Stimulated activated CD4-positive, alpha-beta T cell treated with anti-CD3 and anti-CD28 coated beads, Interleukin-2, amount 100 ng/mL, for 48 hours (primary cell): ENCODE measurements around the gene NOL4L.
"Not testable (repeated sequence)": the region's sequence is repeated elsewhere in the genome, so short reads cannot be mapped to it uniquely, and the experiment has no call there.

Source experiments
- DNase-seq, 2 donors: peaks; one replicate each; pipeline ENCODE4 v3.0.0-alpha.2; 2020

The NOL4L gene

DNA sequence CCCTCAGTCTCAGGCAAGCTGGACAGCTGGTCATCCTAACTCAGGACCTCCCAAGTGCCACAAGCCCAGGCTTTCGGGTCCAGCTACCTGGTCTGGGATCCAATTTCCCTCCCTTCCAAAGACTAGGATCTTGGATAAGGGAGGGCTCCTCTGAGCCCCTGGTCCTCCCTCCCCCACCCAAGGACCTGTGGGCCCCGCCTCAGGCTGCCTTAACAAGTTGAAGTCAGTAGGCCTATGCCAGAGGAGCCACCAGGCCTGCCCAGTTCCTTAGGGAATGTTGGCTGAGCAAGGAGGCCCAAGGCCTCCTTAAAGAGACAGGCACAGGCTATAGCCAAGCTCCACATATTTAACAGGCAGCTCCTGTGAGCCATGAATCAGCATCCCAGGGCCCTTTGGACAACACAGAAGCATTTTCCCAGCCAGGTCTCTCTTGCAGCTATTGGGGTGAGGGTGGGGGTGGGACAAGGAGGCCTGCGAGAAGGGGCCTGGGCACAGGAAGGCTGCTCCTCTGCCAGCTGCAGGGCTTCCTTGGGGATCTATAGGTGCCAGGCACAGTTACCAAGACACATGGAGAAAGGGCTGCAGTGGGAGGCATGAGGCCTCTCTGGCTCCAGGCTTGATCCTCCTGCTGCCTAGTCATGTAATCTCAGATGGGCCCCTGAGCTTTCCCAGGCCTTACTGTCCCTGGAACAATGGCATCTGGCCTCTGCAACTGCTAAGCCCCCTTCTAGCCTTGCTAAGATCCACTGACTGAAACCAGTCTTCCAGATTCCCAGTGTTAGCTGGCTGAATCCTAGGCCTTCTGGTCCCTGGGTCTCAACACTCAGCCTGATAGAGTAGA, 27.4 kb upstream of the NOL4L start:
- DNase-seq, result no peak

DNA sequence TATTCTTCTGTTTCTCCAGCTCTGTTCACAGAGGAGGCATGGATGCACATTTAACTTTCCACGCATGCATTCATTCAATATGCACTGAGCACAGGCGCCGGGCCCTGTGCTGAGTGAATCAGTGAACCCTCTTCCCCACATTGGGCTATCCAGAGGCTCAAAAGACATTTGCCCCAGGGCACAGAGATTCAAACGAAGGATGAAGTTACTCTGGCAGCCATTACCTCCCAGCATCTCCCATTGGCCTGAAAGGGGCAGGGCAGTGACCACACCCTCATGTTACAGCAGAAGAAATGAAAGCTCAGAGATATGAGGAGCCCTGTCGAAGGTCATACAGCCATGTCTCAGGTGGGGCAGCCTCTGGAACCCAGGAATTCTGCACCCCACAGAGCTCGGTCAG, 26.7 kb upstream of the NOL4L start:
- no peak for DNase-seq

DNA sequence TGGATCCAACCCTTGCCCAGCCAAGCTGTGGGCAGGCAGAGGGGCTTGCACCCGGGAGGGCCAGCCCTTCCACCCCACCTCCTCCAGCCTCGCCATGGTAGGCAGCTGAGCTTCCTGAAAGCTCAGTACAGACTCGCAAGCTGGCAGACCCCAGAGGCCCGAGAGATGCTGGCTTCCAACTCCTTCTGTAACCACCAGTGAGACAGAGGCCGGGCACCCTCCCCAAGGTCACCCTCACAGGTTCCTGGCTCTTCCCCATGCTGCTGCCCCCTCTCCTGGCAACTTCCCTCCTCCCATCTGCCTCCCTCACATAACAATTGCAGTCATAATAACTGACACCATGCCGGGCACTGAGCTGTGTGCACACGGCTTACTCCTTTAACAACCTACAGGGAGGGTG, 26.2 kb upstream of the NOL4L start:
- DNase-seq, result no peak

DNA sequence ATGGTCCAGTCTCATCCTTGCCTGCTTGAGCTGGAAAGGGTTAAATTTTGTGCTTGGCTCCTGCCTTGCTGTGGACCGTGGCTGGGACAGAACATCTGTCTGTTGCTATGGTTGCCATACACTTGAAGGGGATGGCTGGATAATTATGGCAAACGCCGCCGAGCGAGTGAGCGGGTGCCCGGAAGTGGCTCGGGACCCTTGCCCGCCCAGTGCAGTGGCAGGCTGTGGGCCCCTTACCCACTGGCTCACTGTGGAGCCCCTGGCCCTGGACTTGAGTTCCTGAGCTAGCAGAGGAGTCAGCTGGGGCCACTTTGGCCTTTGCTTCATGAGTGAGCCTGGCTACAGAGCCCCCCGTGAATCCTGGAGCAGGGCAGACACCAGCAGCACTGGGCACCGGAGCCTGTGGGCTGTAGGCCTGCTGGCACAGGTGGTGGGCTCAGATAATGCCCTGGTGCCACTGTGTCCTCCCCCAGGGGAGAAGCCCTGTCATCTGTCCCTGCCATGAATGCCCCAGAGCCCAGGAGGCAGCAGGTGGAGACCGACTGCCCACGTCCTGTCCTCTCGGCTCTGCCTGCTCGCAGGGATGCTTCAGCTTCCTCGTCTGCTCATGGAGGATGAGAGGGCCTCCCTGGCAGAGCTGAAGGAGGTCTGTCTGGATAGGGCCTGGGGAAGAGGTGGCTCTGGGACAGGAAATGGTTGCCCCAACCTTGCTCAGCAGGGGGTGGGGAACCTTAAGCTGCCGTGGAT, 25.5 kb upstream of the NOL4L start:
- DNase-seq, result no peak

DNA sequence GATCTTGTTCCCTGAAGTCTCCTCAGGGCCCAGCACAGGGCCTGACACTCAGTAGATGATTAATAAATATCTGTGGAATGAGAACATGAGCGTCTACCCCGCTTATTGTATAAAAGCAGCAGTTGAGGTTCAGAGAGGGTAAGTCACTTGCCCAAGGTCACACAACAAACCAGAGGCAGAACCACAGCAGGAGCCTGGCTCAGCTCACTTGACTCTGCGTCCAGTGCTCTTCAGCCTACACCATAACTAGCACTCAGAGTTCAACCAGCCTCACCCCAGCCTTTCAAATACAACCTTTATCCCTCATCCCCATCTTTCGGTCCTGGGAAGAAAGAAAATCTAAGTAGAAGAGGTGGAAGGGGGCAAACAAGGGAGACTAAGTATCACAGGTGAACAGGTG, 24.9 kb upstream of the NOL4L start:
- no peak for DNase-seq

DNA sequence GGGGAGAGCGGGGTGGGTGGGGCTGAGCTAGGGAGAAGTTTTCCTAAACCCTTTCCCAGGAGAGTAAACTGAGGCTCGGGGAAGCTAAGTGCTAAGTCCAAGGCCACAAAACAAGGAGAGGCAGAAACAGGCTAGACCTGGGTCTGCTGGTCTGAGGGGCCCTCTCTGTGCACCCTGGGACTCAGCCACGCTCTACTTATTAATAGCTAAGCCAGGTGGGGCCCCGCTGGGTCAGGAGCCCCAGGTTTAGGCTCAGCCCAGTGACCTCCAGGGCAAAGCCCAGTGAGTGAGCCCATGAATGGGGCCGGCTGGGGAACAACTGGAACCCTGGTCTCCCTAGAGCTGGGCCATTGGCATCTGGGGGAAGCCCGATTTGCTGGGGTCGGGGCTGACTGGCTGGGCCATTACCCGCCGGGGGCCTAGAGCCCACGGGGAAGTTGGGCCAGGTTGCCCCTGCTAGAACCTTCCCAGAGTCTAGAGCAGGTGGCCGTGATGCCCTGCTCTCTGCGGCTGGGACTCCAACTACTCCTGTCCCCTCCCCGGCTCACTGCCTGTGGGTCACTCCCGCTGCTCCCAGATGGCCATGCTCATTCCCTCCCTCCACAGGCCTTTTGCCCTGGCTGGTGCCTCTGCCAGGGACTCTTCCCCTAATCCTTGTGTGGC, 24.1 kb upstream of the NOL4L start:
- no peak for DNase-seq

DNA sequence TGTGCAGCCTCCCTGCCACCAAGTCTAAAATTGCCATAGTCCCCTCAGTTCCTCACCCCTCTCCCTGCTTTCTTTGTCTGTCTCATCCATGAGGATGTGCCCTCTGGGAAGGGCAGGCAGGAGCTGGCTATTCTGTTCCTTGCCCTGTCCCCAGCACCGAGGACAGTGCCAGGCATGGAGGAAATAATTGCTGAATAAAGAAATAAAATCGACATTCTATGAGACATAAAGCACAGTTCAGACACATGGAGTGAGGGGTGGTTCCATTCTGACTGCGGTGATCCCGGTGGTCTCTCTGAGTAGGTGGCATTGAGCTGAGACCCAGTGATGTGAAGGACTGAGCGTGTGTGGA, 23.5 kb upstream of the NOL4L start:
- DNase-seq, result no peak

DNA sequence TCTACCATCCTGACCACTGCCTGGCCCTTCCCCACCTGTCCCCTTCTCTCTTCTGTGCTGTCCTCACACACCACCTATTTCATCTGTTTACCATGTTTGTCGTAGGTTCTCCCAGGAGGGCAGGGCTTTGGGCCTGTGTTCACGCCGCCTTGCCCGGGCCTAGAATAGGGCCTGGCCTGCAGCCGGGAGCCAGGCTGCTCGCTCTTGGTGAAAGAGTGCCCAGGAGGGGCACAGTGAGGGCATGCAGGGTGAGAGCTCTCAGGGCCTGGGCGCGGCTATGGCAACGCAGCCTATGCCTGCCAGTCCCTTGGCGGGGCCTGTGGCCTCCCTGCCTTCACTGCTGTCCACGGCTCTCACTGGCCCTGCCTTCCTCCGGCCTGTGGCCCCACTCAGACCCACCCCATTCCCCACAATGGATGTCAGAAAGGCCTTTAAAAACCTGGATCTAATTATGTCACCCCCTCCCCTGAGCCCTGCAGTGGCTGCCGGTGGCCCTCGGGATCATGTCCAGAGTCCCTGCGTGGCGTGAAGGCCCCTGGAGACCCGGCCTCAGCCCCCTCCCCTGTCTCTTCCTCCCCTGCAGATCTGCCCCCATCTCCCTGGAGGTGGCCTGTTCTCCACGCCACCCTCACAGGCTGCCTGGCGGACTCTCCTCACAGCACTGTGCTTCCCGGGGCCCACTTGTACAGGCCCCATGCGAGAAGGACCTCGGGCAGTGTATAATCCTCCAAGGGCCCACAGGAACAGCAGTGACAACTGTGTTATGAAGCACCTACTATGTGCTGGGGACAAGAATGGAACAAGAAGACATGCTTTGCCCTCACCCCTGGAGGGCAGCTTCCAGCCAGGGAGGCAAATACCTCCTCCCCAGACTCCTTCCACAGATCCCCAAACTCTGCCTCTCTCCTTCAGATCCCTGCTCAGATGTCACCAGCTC, 22.9 kb upstream of the NOL4L start:
- DNase-seq, result no peak

DNA sequence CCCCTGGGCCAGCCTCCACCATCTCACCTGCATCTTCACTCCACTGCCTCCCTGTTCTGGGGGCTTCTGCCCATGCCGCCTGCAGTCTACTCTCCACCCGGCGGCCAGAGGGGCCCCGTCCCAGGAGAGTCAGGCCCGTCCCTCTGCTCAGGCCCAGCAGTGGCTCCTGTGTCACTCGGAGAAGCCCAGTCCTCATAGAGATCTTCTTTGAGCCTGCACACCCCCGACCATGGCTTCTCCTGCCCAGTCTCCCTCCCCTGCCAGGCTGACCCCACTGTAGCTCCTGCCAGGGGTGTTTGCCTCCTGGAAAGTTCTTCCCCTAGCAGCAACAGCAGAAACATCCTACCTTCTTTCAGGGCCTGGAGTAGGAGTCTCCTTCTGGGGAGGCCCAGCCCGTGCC, 22.2 kb upstream of the NOL4L start:
- DNase-seq, result no peak

DNA sequence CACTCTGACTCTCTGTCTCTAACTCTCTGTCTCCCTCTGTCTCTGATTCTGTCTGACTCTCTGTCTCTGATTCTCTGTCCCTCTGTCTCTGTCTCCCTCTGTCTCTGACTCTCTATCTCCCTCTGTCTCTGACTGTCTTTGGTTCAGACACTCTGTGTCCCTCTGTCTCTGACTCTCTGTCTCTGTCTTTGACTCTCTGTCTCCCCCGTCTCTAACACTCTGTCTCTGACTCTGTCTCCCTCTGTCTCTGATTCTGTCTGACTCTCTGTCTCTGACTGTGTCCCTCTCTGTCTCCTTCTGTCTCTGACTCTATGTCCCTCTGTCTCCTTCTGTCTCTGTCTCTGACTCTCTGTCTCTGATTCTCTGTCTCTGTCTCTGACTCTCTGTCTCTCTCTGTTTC, 21.7 kb upstream of the NOL4L start:
- no peak for DNase-seq

DNA sequence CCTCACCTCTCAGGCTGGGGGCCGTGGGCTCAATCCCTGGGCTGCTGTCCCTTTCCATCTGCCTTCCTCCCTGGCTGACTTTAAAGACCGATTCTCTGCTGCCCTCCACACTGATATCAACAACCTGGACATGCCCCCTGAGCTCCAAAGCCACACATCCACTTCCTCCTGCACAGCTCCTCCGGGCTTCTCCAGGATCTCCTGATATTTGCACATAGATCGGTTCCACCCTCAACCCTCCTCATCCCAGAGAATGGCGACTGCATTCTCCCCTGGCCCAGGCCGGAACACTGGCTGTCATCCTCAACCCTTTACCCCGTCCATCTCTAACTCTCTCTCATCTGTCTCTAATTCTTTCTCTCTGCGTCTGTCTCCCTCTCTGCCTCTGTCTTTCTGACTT, 21.0 kb upstream of the NOL4L start:
- no peak for DNase-seq

DNA sequence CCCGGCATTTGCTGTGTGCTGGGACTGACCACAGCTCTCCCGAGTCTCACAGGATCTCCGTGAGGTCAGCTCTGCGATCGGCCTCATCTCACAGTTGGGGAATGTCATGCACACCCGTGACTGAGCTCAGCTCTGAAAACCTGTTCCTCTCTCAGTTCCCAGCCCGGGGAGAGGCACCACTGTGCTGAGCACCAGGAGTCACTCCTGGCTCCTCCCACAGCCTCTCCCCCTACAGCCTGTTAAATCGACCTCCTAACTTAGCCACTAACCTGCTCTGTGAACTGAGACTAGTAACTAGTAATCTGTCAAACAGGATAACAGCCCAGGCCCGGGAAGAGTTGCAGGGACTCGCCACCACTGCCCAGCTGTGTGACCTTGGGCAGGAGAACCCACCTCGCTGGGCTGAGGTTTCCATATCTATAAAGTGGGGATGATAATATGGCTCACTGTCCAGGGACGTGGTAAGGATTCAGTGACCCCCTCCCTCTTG, 20.1 kb upstream of the NOL4L start:
- no peak for DNase-seq

DNA sequence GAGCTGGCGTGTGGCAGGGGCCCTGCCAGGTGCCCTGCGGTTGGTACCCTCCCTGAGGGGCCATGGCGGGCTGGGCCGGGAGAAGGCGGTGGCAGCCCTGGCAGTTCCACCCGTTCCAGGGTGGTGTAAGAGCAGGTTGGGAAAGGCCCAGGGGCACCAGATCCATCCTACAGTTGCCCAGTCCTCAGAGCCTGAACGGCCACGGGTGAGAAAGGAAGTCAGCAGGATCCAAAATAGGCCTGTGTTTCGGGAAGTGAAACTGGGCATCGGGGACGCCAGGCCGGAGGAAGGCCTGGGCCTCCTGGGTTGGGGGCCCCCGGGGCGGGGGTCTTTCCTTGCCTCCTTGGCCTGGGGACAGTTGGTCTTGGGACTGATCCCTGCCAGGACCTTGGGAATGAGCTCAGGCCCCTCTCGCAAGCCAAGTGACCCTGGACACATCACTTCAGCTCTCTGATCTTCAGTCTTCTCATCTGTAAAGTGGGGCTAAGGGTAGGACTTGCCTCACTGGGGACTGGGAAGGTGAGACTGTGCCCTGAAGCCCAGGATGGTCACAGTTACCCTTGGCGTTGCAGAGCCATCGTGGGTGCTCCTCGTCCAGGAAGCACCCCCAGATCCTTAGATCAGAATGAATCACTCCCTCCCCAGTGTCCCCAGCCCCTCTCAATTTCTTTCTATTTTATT, 18.1 kb upstream of the NOL4L start:
- no peak for DNase-seq

DNA sequence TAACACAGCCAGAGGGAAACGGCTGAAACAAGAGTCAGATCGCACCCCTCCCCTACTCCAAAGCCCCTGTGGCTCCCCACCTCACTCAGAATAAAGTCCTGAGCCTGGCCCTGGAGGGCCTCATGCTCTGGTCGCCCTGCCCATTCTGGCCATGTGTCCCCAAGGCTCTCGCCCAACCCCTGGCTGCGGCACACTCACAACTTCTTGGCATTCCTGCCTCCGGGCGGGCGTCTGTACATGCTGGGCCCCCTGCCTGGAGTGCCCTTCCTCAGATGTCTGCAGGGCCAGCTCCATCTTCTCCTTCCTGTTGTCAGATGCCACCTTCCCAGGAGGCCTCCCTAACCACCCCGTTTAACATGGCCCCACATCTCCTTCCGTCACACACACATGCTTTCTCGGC, 17.1 kb upstream of the NOL4L start:
- no peak for DNase-seq

DNA sequence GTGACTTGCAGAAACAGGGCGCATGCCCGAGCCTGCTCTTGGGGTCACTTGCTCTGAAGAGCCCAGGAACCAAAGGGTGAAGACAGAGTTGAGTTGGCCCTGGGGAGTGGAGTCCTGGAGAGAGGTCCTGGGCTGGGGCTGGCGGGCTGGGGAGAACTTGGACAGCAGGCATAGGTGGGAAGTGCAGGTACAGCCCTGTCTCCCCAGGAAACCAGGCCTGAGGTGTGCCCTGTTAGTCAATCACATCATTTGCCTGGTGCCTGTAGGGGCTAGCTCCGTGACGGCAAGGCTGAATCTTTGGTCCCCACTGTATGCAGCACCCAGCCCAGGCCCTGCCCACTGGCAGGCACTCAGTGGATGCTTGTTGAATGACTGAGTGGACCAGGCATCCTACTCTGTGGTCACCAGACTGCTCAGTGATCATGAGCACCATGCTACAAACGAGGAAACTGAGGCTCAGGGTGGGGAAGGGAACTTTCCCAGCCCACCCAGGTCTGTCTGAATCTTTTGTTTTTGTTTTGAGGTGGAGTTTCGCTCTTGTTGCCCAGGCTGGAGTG, 15.6 kb upstream of the NOL4L start:
- DNase-seq, result no peak

DNA sequence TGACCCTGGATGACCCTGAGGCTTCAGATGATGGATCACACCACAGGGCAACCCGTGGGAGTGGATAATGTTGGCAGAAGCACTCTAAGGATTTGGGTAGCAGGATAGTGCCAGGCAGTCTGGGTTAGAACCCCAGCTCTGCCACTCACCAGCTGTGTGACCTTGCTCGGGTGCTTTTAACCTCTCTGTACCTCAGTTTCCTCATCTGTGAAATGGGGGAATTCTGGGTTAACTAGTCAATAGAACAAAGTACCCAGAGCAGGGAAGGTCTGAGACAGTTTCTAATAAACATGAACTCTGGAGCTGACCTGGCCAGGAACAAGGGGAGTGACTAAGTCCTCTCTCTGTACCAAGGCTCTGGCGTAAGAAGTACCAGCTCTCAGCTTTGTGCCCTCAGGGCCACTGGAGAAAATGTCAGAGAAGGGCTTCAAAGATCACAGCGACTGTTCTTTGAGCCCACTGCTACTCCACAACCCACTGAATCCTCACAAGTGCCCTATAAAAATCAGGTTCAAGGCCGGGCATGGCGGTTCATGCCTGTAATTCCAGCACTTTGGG, 14.7 kb upstream of the NOL4L start:
- DNase-seq, result no peak

DNA sequence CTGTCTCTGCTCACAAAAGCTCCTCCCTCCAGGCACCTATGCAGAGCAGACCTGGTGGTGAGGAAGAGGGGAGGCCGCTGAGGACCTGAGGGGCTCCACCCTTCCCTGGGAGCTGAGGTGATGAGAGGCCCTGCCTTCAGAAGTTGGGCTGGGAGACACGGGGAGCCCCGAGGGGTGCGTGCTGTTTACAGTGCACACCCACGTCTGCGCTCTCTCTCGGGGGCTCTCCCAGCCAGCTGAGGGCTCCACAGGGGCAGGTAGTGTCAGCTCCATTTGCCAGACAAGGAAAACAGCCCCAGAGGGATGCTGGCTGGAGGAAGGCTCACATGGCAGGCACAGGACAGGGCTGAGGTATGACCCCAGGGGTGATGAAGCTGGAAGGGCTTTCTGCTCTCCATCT, 13.5 kb upstream of the NOL4L start:
- DNase-seq, result no peak

DNA sequence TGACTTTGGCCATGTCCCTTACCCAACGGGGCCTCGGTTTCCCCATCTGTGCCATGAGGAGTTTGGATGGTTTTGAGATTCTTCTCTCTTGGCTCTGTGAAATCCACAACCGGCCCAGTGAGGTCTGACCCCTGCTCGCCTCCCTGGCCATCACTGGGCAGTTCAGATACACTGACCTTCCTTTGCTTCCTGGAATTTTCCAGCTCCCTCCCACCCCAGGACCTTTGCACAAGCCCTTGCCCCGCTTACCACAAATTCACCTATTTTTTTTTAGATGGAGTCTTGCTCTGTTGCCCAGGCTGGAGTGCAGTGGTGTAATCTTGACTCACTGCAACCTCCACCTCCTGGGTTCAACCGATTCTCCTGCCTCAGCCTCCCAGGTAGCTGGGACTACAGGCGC, 12.6 kb upstream of the NOL4L start:
- no peak for DNase-seq

DNA sequence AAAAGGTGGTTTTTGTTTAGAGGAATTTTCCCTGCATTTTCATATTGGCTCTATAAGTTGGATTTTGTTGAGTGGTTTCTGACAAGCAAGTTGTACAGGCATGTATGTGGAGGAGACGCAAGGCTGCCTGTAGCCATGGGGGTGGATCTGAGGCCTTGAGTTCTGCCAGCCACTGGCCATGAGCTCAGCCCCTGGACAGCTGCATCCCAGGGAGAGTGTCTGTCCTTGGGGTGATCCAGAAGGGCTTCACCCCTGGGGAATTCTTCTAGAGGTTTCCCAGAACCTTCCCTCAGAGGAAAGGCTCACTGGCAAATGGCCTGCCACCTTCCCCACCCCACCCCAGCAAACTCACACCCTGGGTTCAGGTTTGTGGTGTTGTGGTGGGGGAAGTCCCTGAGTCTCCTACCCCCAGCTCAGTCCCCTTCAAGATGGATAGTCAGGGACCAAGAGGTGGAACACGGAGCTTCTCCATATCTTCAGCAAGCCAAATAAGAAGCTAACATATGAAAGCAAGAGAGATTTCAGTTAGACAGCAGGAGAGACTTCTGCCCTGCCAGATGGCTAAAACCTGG, 11.6 kb upstream of the NOL4L start:
- DNase-seq, result no peak

DNA sequence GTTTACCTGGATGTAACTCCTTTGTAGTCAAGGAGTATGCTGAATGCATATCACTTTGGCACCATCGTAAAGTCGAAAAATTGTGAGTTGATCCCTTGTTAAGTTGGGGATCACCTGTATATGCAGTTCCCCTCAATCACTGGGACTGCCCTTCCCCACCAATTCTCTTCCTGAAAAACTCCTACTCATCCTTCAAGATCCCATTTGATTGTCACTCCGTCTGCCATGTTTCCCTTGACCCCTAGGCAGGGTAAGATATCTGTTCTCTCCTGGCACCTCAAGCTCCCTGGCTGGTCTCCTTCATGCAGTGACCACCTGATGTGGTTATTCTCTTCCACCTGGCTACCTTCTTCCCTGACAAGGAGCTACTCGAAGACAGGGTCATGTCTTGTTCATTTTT, 10.0 kb upstream of the NOL4L start:
- DNase-seq, result no peak

DNA sequence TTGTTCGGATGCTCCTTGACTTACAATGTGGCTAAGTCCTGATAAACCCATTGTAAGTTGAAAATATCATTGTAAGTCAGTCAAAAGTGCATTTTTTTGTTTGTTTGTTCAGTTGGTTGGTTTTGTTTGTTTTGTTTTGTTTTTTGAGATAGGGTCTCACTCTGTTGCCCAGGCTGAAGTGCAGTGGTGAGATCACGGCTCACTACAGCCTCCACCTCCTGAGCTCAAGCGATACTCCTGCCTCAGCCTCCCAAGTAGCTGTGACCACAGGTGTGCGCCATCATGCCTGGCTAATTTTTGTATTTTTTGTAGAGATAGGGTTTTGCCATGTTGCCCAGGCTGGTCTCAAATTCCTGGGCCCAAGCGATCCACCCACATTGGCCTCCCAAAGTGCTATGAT, 9.5 kb upstream of the NOL4L start:
- DNase-seq, result not testable (repeated sequence)
